Retinal pigment epithelial cell (primary cell): ENCODE measurements around the gene GFRA1.

Experiments
- DNase-seq: peaks from one replicate; pipeline ENCODE4 v3.0.0-alpha.2; 2010; ENCODE audit warnings: low read depth
- H3K4me3 ChIP-seq: 2 replicates; pipeline ENCODE4 v1.5.1; 2011; ENCODE audit warnings: mild to moderate bottlenecking, low read length, control low read depth, moderate library complexity
- CTCF ChIP-seq: conservative IDR thresholded peaks from 2 replicates; pipeline ENCODE4 v1.5.1; 2011; ENCODE audit warnings: low read depth, low read length, control low read depth, inconsistent platforms

Gene GFRA1

GRCh38 chr10:116049974-116050304 lies 223.1 kb downstream of the GFRA1 start:
- no peak for DNase-seq
- no peak overlapping the region for H3K4me3 ChIP-seq
- TF ChIP-seq CTCF: no peak

DNA sequence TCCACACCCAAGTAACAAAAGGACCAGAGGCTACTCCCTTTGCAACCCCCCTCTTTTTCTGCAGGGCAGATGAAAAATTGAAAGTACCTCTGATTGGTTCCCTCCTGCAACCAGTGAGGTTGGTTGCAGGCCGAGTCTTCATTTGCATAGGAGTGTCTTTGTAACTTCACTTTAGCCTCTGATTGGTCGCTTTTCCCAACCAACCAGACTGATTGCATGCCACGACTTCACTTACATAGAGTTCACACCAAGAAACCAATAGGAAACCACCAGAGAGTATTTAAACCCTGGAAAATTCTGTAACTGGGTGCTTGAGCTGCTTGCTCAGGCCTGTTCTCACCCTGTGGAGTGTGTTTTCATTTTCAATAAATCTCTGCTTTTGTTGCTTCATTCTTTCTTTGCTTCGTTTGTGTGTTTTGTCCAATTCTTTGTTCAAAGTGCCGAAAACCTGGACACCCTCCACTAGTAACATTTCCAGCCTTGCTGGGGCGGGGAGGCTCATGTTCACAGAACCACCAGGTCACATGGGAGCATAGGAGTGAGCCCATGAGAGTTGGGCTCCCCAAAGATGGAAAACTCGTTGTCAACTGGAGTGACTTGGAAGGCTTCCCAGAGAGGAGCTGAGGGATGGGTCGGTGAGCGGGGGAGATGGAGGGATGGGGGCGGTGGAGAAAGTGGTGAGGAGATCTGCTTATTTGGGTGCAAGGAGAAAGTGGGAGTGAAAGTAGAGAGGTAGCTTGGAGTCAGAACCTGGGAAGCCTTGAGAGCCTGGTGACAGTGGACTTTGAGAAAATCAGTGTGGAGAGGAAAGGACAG lies 223.6 kb downstream of the GFRA1 start:
- TF ChIP-seq CTCF: no peak

GRCh38 chr10:116045366-116046356 lies 227.3 kb downstream of the GFRA1 start:
- no peak for TF ChIP-seq CTCF
- no peak for DNase-seq
- no peak overlapping the region for H3K4me3 ChIP-seq

More for the DNA sequence above, 223.6 kb downstream of the GFRA1 start:
- no peak for DNase-seq
- H3K4me3 ChIP-seq: no peak overlapping the region

DNA sequence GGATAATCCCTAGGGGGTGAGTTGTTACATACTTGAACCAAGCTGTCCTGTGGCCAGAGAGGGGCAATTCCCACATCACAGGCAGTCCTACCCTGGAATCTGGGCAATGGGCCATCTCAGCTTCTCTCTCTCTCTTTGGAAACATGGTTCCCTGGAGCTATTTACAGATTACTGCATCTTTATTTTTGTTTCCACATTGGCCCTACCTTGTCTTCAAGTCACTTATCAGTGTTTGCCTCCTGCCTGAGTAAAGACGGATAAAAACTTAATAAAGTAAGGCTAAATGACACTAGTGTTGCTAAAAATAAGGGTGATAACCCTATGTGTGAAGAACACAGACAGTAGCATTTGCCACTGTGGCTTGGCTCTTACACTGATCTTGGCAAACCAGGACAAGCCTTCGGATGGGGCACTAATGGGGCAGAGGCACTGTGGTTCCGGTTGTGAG lies 228.2 kb downstream of the GFRA1 start:
- TF ChIP-seq CTCF: no peak
- peak; percentile 42 for DNase-seq
- H3K4me3 ChIP-seq: no peak overlapping the region

GRCh38 chr10:116043861-116044260 lies 229.1 kb downstream of the GFRA1 start:
- TF ChIP-seq CTCF: no peak
- no peak overlapping the region for H3K4me3 ChIP-seq
- no peak for DNase-seq

- TF ChIP-seq CTCF: no peak
- DNase-seq: no peak
- no peak overlapping the region for H3K4me3 ChIP-seq
Observed at GRCh38 chr10:116043304-116043703, 229.7 kb downstream of the GFRA1 start.

DNA sequence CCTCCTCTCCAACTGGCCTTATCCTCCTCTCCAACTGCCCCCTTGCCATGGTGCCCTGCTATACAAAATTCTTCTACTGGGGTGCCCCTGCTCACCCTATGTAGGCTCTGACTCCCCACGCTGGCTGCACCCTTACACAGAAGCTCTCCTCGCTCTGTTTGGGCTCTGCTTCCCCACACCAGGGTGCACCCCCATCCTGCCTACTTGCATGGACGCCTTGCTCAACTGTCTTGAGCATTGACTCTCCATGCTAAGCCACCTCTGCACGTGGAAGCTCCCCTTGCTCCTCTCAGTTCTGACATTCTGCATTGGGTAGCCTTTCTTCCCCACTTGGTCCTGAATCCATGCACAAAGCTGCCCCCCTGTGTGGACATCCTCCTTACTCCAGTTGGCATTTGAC lies 231.1 kb downstream of the GFRA1 start:
- no peak for TF ChIP-seq CTCF
- no peak overlapping the region for H3K4me3 ChIP-seq
- no peak for DNase-seq
